Measurements from ENCODE around the gene TMEM179.
"Not testable (repeated sequence)": the region's sequence is repeated elsewhere in the genome, so short reads cannot be mapped to it uniquely, and the experiment has no call there.

The TMEM179 gene

GRCh38 chr14:104604458-104605449 is at the start of gene TMEM179:
Gene TMEM179, minus strand, starts transcription at chr14:104604772. Its CDS starts 31 bp downstream, at chr14:104604741.
- no peak for DNase-seq (ENCODE audit: low read depth)

GRCh38 chr14:104654119-104654518 is 49.5 kb upstream of the TMEM179 start:
- no peak for DNase-seq (ENCODE audit: low read depth)

- DNase-seq (ENCODE audit: low read depth), result not testable (repeated sequence)
Observed at GRCh38 chr14:104653130-104653920, 48.8 kb upstream of the TMEM179 start.

GRCh38 chr14:104652386-104652785 is 47.8 kb upstream of the TMEM179 start:
- no peak for DNase-seq (ENCODE audit: low read depth)

- DNase-seq (ENCODE audit: low read depth), result no peak
Observed at GRCh38 chr14:104651876-104652260, 47.3 kb upstream of the TMEM179 start.

- DNase-seq (ENCODE audit: low read depth), result no peak
Observed at GRCh38 chr14:104650981-104651875, 46.7 kb upstream of the TMEM179 start.

GRCh38 chr14:104650057-104650980 is 45.7 kb upstream of the TMEM179 start:
- DNase-seq (ENCODE audit: low read depth), result no peak

GRCh38 chr14:104647467-104648043 is 43.0 kb upstream of the TMEM179 start:
- DNase-seq (ENCODE audit: low read depth), result no peak

- DNase-seq (ENCODE audit: low read depth), result no peak
Observed at GRCh38 chr14:104644656-104645378, 40.2 kb upstream of the TMEM179 start.

GRCh38 chr14:104644091-104644635 is 39.6 kb upstream of the TMEM179 start:
- no peak for DNase-seq (ENCODE audit: low read depth)

- DNase-seq (ENCODE audit: low read depth), result no peak
Observed at GRCh38 chr14:104643306-104643705, 38.7 kb upstream of the TMEM179 start.

GRCh38 chr14:104642540-104642868 is 37.9 kb upstream of the TMEM179 start:
- DNase-seq (ENCODE audit: low read depth), result no peak

- DNase-seq (ENCODE audit: low read depth), result no peak
Observed at GRCh38 chr14:104641753-104642539, 37.4 kb upstream of the TMEM179 start.

GRCh38 chr14:104640681-104641080 is 36.1 kb upstream of the TMEM179 start:
- DNase-seq (ENCODE audit: low read depth), result no peak

- no peak for DNase-seq (ENCODE audit: low read depth)
Observed at GRCh38 chr14:104639885-104640548, 35.4 kb upstream of the TMEM179 start.

- no peak for DNase-seq (ENCODE audit: low read depth)
Observed at GRCh38 chr14:104639471-104639870, 34.9 kb upstream of the TMEM179 start.

- no peak for DNase-seq (ENCODE audit: low read depth)
Observed at GRCh38 chr14:104638927-104639450, 34.4 kb upstream of the TMEM179 start.

GRCh38 chr14:104638190-104638589 is 33.6 kb upstream of the TMEM179 start:
- DNase-seq (ENCODE audit: low read depth), result no peak

Data from HS-5 (cell line).